GM12878 (cell line): Measurements from ENCODE around the gene TCP11. TPM values are rescaled to one million over a fixed set of nuclear protein-coding genes. Genes with fewer than 3 reads are reported as not detected.
"Not testable (repeated sequence)": the region's sequence is repeated elsewhere in the genome, so short reads cannot be mapped to it uniquely, and the experiment has no call there.

Experiments
- ATAC-seq: fragments of 200-7000 bp; cut with Tn5 transposase; 3 replicates; pipeline ENCODE4 v1.9.1; 2020; ENCODE audit warnings: mild to moderate bottlenecking, moderate library complexity
- BruUV-seq: library from RNA; stranded (reverse); fragments of 400-500 nt; replicated peaks from 2 replicates; lab custom pipeline; 2021; lab: Mats Ljungman, UMichigan
- CTCF ChIA-PET: fragments of 300-600 bp; sonication (Branson Sonifier 250); formaldehyde crosslinking; extraction: SDS; loops from one replicate; lab custom pipeline; 2021; ENCODE audit warnings: inconsistent platforms; lab: Yijun Ruan, JAX
- POLR2A ChIA-PET: fragments of 350-600 bp; formaldehyde crosslinking; extraction: SDS; loops from one replicate; lab custom pipeline; 2021; ENCODE audit warnings: inconsistent platforms; lab: Charles Lee
- RAD21 ChIA-PET: fragments of 300-600 bp; sonication (Branson Sonifier 250); formaldehyde crosslinking; loops from one replicate; lab custom pipeline; 2023; ENCODE audit warnings: antibody characterized with exemption; ENCODE audit not compliant: unreplicated experiment; lab: Charles Lee
- SMC1A ChIA-PET: fragments of 300-600 bp; sonication (Branson Sonifier 250); formaldehyde crosslinking; loops from one replicate; lab custom pipeline; 2023; ENCODE audit not compliant: unreplicated experiment, uncharacterized antibody; lab: Charles Lee
- DNase-seq: peaks from one replicate; pipeline ENCODE4 v3.0.0-alpha.2; 2011; ENCODE audit warnings: low read depth, low spot score
- FAIRE-seq: peaks from 3 replicates; lab custom pipeline; 2011; peaks lifted over from hg19 to GRCh38; lab: Jason Lieb, UNC
- H2AFZ ChIP-seq: 2 replicates; pipeline ENCODE4 v1.6.0; 2011; ENCODE audit warnings: low read depth, low read length, control low read depth; ENCODE audit not compliant: control insufficient read depth
- H3K27ac ChIP-seq: 2 replicates; pipeline ENCODE4 v1.5.1; 2011; ENCODE audit warnings: control low read depth; ENCODE audit not compliant: control insufficient read depth, insufficient read depth
- H3K27me3 ChIP-seq, 2 experiments: replicated peaks in 1 of 2; 2 replicates each; pipeline versions ENCODE4 v1.6.0 to v1.6.1; 2011; ENCODE audit warnings: low read length in 1 of 2; ENCODE audit not compliant: control insufficient read depth in 2 of 2, insufficient read depth in 2 of 2
- H3K36me3 ChIP-seq, 2 experiments: 2 replicates each; pipeline ENCODE4 v1.5.1; 2011; ENCODE audit warnings: low read length in 1 of 2; ENCODE audit not compliant: control insufficient read depth in 2 of 2, insufficient read depth in 2 of 2
- H3K4me1 ChIP-seq: 2 replicates; pipeline ENCODE4 v1.6.1; 2011; ENCODE audit warnings: mild to moderate bottlenecking, low read length, moderate library complexity, mixed read lengths; ENCODE audit not compliant: control insufficient read depth, insufficient read depth
- H3K4me2 ChIP-seq: 2 replicates; pipeline ENCODE4 v1.6.0; 2011; ENCODE audit warnings: control low read depth; ENCODE audit not compliant: control insufficient read depth, insufficient read depth
- H3K4me3 ChIP-seq: fragments of 200-600 bp; sonication (generic); 2 replicates; pipeline ENCODE4 v1.5.1; 2016
- H3K79me2 ChIP-seq: 2 replicates; pipeline ENCODE4 v1.6.0; 2011; ENCODE audit warnings: low read length; ENCODE audit not compliant: control insufficient read depth, insufficient read depth
- H3K9ac ChIP-seq: 2 replicates; pipeline ENCODE4 v1.8.0; 2011; ENCODE audit warnings: low read length, control low read depth, mixed read lengths; ENCODE audit not compliant: control insufficient read depth, insufficient read depth
- H3K9me3 ChIP-seq: replicated peaks from 3 replicates; pipeline ENCODE4 v1.5.1; 2011; ENCODE audit warnings: mild to moderate bottlenecking, low read length; ENCODE audit not compliant: control insufficient read depth, insufficient read depth
- H4K20me1 ChIP-seq: 2 replicates; pipeline ENCODE4 v1.6.0; 2011; ENCODE audit not compliant: control insufficient read depth, insufficient read depth
- MEF2A ChIP-seq: IDR thresholded peaks from 2 replicates; pipeline ENCODE4 v1.6.1; 2011; ENCODE audit warnings: low read depth, mild to moderate bottlenecking, low read length, moderate library complexity; ENCODE audit not compliant: insufficient read depth
- RB1 ChIP-seq: fragments of 450-650 bp; formaldehyde crosslinking; IDR thresholded peaks from 2 replicates; pipeline ENCODE4 v1.6.1; 2017; ENCODE audit warnings: mild to moderate bottlenecking, borderline replicate concordance
- WGBS: methylation state at CpG from one replicate; pipeline ENCODE4 v1.1.6; 2016; ENCODE audit warnings: low lambda C conversion rate; ENCODE audit not compliant: insufficient replicate concordance, insufficient coverage; ENCODE audit errors: missing lambda C conversion rate; 5-methylcytosine and 5-hydroxymethylcytosine counted together
- in situ Hi-C: fragments of 300-500 bp; cut with MboI; formaldehyde crosslinking; loops from 9 replicates; pipeline ENCODE4 v1.14.3; 2018; ENCODE audit warnings: mixed read lengths
- intact Hi-C: fragments of 100-400 bp; cut with micrococcal nuclease; formaldehyde crosslinking; loops from one replicate; pipeline ENCODE4 v1.14.2; 2022; ENCODE audit not compliant: unreplicated experiment
- polyA plus RNA-seq, 11 experiments: library from polyadenylated mRNA; depleted of rRNA in 4 of 11; unstranded in 6 of 11; stranded (reverse) in 5 of 11; fragments of >200 nt; fragmentation: Nextera tagmentation in 4 of 11; fragmentation: Illumina TruSeq in 1 of 11; extraction: Ambion mirVana in 4 of 11; extraction: Trizol in 1 of 11; gene quantifications; 1 replicate in 1 of 11; 2 replicates in 10 of 11; pipeline versions ENCODE4 v1.2.1 to v1.2.3, GENCODE V29; 2011 to 2016; ENCODE audit warnings: inconsistent platforms in 2 of 11, missing spikeins in 2 of 11, low read depth in 1 of 11
- total RNA-seq, 4 experiments: library from RNA; depleted of rRNA in 3 of 4; stranded (reverse); fragments of >200 nt in 3 of 4; fragmentation: Illumina TruSeq in 1 of 4; extraction: Trizol in 1 of 4; gene quantifications; 2 replicates each; pipeline versions ENCODE4 v1.2.1 to v1.2.3, GENCODE V29; 2013 to 2021

The TCP11 gene
- total and polyA plus RNA-seq, 10 of the 15 experiments (the other 5 are each of a cell fraction or from before 2014, with no cell fraction given) = not detected

DNA sequence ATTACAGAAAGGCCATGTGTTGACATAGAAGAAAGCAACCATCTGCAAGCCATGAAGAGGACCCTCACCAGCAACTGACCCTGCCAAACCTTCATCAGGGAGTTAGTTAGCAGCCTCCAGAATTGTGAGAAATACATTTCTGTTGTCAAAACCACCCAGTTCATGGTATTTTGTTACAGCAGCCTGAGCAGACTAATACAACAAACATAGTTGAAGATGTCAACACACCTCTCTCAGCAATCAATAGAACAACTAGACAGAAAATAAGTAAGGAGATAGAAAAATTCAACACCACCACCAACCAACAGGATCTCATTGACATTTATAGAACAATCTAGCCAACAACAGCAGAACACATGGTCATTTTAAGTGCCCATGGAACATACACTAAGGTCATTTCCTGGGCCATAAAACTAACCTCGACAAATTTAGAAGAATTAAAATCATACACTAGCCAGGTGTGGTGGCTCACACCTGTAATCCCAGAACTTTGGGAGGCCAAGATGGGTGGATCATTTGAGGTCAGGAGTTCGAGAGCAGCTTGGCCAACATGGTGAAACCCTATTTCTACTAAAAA, 32.7 kb downstream of the TCP11 start:
- DNase-seq (no peak), ATAC-seq (no peak), FAIRE-seq (no peak)
- Histone ChIP-seq H4K20me1 (no peaks in the 10 kb centered on the region), H2AFZ (no peak overlapping the region), H3K9ac (no peak overlapping the region), H3K9me3 (no peaks in the 10 kb centered on the region; the same call in 2 of the 3 replicates), H3K36me3 (no peaks in the 10 kb centered on the region), H3K4me3 (no peak overlapping the region), H3K27me3 (no peaks in the 10 kb centered on the region), H3K79me2 (no peaks in the 10 kb centered on the region), H3K4me1 (peaks cover 9% of the 10 kb centered on the region), H3K27ac (no peak overlapping the region), H3K4me2 (no peak overlapping the region)
- POLR2A ChIA-PET = no interaction called here
- in situ Hi-C loops (no loop called here), intact Hi-C loops (no loop called here)
- SMC1A ChIA-PET = no interaction called here
- WGBS = 50% methylated on average over 2 of the region's 2 CpGs
- RAD21 ChIA-PET = no interaction called here
- no TSS peak for BruUV-seq
- CTCF ChIA-PET = no interaction called here
- no peak for TF ChIP-seq MEF2A
- no peak for TF ChIP-seq RB1
- TF ChIP-seq, all 136 proteins: peak for 0

DNA sequence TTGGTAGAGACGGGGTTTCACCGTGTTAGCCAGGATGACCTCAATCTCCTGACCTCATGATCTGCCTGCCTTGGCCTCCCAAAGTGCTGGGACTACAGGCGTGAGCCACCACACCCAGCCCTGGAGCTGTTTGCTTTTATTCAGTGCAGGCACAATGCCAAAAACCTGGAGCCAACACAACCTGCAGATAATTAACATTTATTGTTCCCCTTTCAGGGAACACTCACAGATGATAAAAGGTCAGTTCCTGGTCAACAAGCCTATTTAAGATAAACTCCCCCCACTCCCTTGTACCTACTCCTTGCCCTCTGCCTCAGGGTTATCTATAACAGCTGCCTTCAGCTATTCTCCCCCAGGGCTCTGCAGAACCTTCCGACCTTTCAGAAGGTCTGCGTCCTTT, 33.4 kb downstream of the TCP11 start:
- intact Hi-C loops, DNase-seq, H3K27ac ChIP-seq, H4K20me1 ChIP-seq, H2AFZ ChIP-seq, H3K9ac ChIP-seq, in situ Hi-C loops, BruUV-seq, H3K79me2 ChIP-seq, H3K9me3 ChIP-seq, FAIRE-seq, H3K27me3 ChIP-seq, H3K36me3 ChIP-seq, H3K4me1 ChIP-seq, H3K4me2 ChIP-seq, H3K4me3 ChIP-seq: not testable (repeated sequence)
- 84% methylated on average over 5 of the region's 5 CpGs for WGBS
- ChIA-PET RAD21 (interaction anchor here (1.8 to 2.3 kb wide), 2 partner anchors 32 to 120 kb away, joined by 5 to 7 read pairs; no protein-coding TSS in a partner anchor), POLR2A (interaction anchor here (0.6 to 1.1 kb wide), 3 partner anchors 8 to 413 kb away, joined by 3 to 4 read pairs (median 4); no protein-coding TSS in a partner anchor), SMC1A (interaction anchor here (1.3 to 1.4 kb wide), 2 partner anchors 9 to 10 kb away, joined by 5 to 9 read pairs; no protein-coding TSS in a partner anchor), CTCF (interaction anchor here (0.6 to 2.2 kb wide), 4 partner anchors 8 to 444 kb away, joined by 3 to 8 read pairs (median 4); no protein-coding TSS in a partner anchor)
- peak; percentile 21; the same call in 2 of the 3 replicates for ATAC-seq
